ENCODE measurements around the gene GMPR2. TPM values are rescaled to one million over a fixed set of nuclear protein-coding genes. Genes with fewer than 3 reads are reported as not detected.
A peak's percentile ranks its signal among the peaks of the same experiment; 100 is the strongest.

The GMPR2 gene
- total and polyA plus RNA-seq, 2 of the 13 experiments (the other 11 are each of a cell fraction or from before 2014, with no cell fraction given) = 210 to 273 TPM

DNA sequence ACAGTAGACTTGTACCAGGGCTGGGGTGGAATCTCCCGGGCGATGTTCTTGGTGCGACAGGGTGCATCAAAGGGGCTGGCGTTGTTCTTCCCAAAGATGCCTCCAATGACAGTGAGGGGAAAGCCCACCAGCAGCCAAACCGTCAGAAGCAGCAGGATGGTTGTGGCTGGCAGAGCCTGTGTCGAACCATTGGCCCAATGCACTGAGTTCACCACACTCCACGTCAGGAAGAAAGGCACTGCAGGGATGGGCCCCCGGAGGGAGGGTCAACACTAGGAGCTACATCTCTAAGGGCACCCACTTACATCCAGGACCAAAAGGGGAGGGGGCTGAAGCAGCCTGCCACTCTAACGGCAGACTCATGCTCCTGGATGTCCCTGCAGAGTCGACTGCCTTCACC is 42.3 kb upstream of the GMPR2 start:
- no peak overlapping the region for H3K9ac ChIP-seq (ENCODE audit: insufficient read depth, low read depth, low read length)
- WGBS (ENCODE audit: low lambda C conversion rate) = 94% methylated on average over 10 of the region's 10 CpGs

More for the DNA sequence above, 42.3 kb upstream of the GMPR2 start:
- Histone ChIP-seq H4K20me1 (ENCODE audit: insufficient read depth, low read length) (no peaks in the 10 kb centered on the region), H3K4me1 (ENCODE audit: insufficient read depth, low read length) (peaks cover 57% of the 10 kb centered on the region), H3K4me3 (replicated peaks in 1 of 3; ENCODE audit: insufficient read depth in 1 of 3, low read depth in 2 of 3, low read length in 3 of 3) (no peak overlapping the region), H3K4me2 (ENCODE audit: low read depth, low read length) (no peak overlapping the region), H3K27ac (ENCODE audit: extremely low read length, insufficient read depth, low read length) (no peak overlapping the region), H3K36me3 (replicated peaks in 1 of 2; ENCODE audit: control insufficient read depth in 1 of 2, insufficient read depth in 2 of 2, low read length in 2 of 2) (peaks cover 41 to 51% of the 10 kb centered on the region in 2 experiments), H3K9me3 (ENCODE audit: low read length) (no peaks in the 10 kb centered on the region), H3K79me2 (ENCODE audit: insufficient read depth, low read length) (peaks cover 37% of the 10 kb centered on the region), H3K27me3 (ENCODE audit: control insufficient read depth in 1 of 2, insufficient read depth in 2 of 2, low read length in 2 of 2) (no peaks in the 10 kb centered on the region), H2AFZ (ENCODE audit: low read length) (no peak overlapping the region)
- TF ChIP-seq ZNF660 (CRISPR knock-in tag; IDR thresholded peaks at IDR 0.05; ENCODE audit: borderline replicate concordance, low read depth) = no peak
- TF ChIP-seq, protein P1, sequence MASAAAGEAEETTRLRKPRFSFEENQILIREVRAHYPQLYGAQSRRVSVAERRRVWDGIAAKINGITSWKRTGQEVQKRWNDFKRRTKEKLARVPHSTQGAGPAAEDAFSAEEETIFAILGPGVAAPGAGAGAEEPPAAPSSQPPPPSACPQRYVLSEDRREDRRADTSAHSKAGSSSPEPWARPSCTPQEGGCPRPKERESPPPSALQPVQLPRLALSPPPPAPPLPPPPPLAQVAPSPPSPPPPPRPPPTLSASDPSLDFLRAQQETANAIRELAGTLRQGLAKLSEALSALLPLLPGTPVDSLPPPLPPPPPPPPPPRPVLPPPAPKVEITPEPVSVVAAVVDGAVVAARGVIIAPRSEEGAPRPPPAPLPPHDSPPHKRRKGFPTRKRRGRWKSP (CRISPR knock-in tag; IDR thresholded peaks at IDR 0.05) = no peak
- peak; percentile 54 for TF ChIP-seq AGO2 (optimal IDR thresholded peaks at IDR 0.05; ENCODE audit: low read depth, low read length)
- 0 out of 2 replicates have a peak, but pooled peaks have one; percentile 15 for TF ChIP-seq DNMT1 (CRISPR knock-in tag; IDR thresholded peaks at IDR 0.05)
- TF ChIP-seq, protein P2, sequence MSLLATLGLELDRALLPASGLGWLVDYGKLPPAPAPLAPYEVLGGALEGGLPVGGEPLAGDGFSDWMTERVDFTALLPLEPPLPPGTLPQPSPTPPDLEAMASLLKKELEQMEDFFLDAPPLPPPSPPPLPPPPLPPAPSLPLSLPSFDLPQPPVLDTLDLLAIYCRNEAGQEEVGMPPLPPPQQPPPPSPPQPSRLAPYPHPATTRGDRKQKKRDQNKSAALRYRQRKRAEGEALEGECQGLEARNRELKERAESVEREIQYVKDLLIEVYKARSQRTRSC (CRISPR knock-in tag; IDR thresholded peaks at IDR 0.05; ENCODE audit: low read depth) = no peak
- 0 out of 2 replicates have a peak, but pooled peaks have one; percentile 49 for TF ChIP-seq RBFOX2 (IDR thresholded peaks at IDR 0.05; ENCODE audit: low read depth, low read length)
- TF ChIP-seq, protein P3, sequence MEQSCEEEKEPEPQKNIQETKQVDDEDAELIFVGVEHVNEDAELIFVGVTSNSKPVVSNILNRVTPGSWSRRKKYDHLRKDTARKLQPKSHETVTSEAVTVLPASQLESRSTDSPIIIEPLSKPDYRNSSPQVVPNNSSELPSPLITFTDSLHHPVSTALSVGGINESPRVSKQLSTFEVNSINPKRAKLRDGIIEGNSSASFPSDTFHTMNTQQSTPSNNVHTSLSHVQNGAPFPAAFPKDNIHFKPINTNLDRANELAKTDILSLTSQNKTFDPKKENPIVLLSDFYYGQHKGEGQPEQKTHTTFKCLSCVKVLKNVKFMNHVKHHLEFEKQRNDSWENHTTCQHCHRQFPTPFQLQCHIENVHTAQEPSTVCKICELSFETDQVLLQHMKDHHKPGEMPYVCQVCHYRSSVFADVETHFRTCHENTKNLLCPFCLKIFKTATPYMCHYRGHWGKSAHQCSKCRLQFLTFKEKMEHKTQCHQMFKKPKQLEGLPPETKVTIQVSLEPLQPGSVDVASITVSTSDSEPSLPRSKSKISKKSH (CRISPR knock-in tag; IDR thresholded peaks at IDR 0.05; ENCODE audit: borderline replicate concordance) = peak; percentile 35; the same call in 1 of the 2 replicates
- no peak for TF ChIP-seq RAD51 (IDR thresholded peaks at IDR 0.05; ENCODE audit: borderline replicate concordance)
- TF ChIP-seq MYNN (CRISPR knock-in tag; IDR thresholded peaks at IDR 0.05; ENCODE audit: low read depth) = no peak
- TF ChIP-seq POLR2G (IDR thresholded peaks at IDR 0.05; ENCODE audit: low read depth, low read length) = peak; percentile 44; the same call in 1 of the 2 replicates
- TF ChIP-seq POGZ (CRISPR knock-in tag; IDR thresholded peaks at IDR 0.05) = no peak
- TF ChIP-seq ZNF17 (CRISPR knock-in tag; IDR thresholded peaks at IDR 0.05) = no peak
- TF ChIP-seq ZNF30 (CRISPR knock-in tag; IDR thresholded peaks at IDR 0.05) = no peak
- intact Hi-C loops (cut with micrococcal nuclease; ENCODE audit: unreplicated experiment) (no loop called here), in situ Hi-C loops (cut with HindIII; ENCODE audit: extremely low pct_ligation_motif_present, low pct_unique_long_range_greater_than_20kb) (no loop called here)
- no peak for ATAC-seq
- no TSS peak for BruUV-seq (replicated peaks)
- FAIRE-seq = no peak
- CTCF ChIA-PET (ENCODE audit: low intra/inter-chr PET ratio, low total read pairs) = no interaction called here
- no peak for DNase-seq (ENCODE audit: low spot score)
- POLR2A ChIA-PET = interaction anchor here (0.7 to 6.4 kb wide), 5 partner anchors 12 to 94 kb away, joined by 3 to 65 read pairs (median 38); partner anchors contain the start of genes CHMP4A, IRF9 and PSME2
